ENCODE results near the gene RNASEH2B.

GRCh38 chr13:50948601-50949000 lies 39.0 kb downstream of the RNASEH2B start:
- TF ChIP-seq, protein P1, sequence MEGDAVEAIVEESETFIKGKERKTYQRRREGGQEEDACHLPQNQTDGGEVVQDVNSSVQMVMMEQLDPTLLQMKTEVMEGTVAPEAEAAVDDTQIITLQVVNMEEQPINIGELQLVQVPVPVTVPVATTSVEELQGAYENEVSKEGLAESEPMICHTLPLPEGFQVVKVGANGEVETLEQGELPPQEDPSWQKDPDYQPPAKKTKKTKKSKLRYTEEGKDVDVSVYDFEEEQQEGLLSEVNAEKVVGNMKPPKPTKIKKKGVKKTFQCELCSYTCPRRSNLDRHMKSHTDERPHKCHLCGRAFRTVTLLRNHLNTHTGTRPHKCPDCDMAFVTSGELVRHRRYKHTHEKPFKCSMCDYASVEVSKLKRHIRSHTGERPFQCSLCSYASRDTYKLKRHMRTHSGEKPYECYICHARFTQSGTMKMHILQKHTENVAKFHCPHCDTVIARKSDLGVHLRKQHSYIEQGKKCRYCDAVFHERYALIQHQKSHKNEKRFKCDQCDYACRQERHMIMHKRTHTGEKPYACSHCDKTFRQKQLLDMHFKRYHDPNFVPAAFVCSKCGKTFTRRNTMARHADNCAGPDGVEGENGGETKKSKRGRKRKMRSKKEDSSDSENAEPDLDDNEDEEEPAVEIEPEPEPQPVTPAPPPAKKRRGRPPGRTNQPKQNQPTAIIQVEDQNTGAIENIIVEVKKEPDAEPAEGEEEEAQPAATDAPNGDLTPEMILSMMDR (IDR thresholded peaks at IDR 0.05; ENCODE audit: borderline replicate concordance, extremely low read depth, low read length, poor library complexity, severe bottlenecking) = no peak
- TF ChIP-seq EZH2 (IDR thresholded peaks at IDR 0.05; ENCODE audit: borderline replicate concordance, low read depth, low read length, severe bottlenecking) = no peak

Data from DND-41 (cell line).